Dermis microvascular lymphatic vessel endothelial cell (primary cell): Measurements from ENCODE around the gene AKR1E2. TPM values are rescaled to one million over a fixed set of nuclear protein-coding genes. Genes with fewer than 3 reads are reported as not detected.

Experiments
- DNase-seq, 2 donors: peaks; one replicate each; pipeline versions ENCODE4 v3.0.0 to v3.0.0-alpha.2; 2010; ENCODE audit warnings: low read depth in 2 of 2
- total RNA-seq: library from RNA; depleted of rRNA; stranded (reverse); fragments of >200 nt; gene quantifications from 2 replicates; pipeline ENCODE4 v1.2.1, GENCODE V29; 2014

Gene AKR1E2
- total RNA-seq, 1 donor from 2014 or later = 8.6 TPM

GRCh38 chr10:4843525-4844180, 17.6 kb downstream of the AKR1E2 start:
- no peak for DNase-seq

- DNase-seq = no peak
These were observed 18.9 kb downstream of the AKR1E2 start for GRCh38 chr10:4844864-4845263.

- no peak for DNase-seq
These were observed 19.8 kb downstream of the AKR1E2 start for GRCh38 chr10:4845766-4846165.

- DNase-seq = no peak
These were observed 20.8 kb downstream of the AKR1E2 start for GRCh38 chr10:4846775-4847174.

- peak in 1 of 2 donors; percentile 39 for DNase-seq
These were observed 21.8 kb downstream of the AKR1E2 start for GRCh38 chr10:4847561-4848355.

GRCh38 chr10:4848356-4849041, 22.5 kb downstream of the AKR1E2 start:
- DNase-seq = no peak

GRCh38 chr10:4849042-4849402, 23.0 kb downstream of the AKR1E2 start:
- DNase-seq = no peak

GRCh38 chr10:4849555-4850242, 23.7 kb downstream of the AKR1E2 start:
- peak; percentile 95 to 96 for DNase-seq

GRCh38 chr10:4850397-4850796, 24.4 kb downstream of the AKR1E2 start:
- DNase-seq = peak; percentile 30 to 68

- DNase-seq = no peak
These were observed 25.2 kb downstream of the AKR1E2 start for GRCh38 chr10:4851176-4851575.

- peak; percentile 35 to 96 for DNase-seq
These were observed 25.8 kb downstream of the AKR1E2 start for GRCh38 chr10:4851846-4852245.

- DNase-seq = peak; percentile 25 to 29
These were observed 40.1 kb downstream of the AKR1E2 start for GRCh38 chr10:4865945-4866661.

- DNase-seq = no peak
These were observed 41.1 kb downstream of the AKR1E2 start for GRCh38 chr10:4867109-4867519.

- peak in 1 of 2 donors; percentile 57 for DNase-seq
These were observed 41.7 kb downstream of the AKR1E2 start for GRCh38 chr10:4867520-4868356.

- DNase-seq = no peak
These were observed 42.3 kb downstream of the AKR1E2 start for GRCh38 chr10:4868357-4868657.

- no peak for DNase-seq
These were observed 56.7 kb downstream of the AKR1E2 start for GRCh38 chr10:4882704-4883078.

- DNase-seq = no peak
These were observed 57.2 kb downstream of the AKR1E2 start for GRCh38 chr10:4883079-4883739.

GRCh38 chr10:4885162-4885561, 59.2 kb downstream of the AKR1E2 start:
- no peak for DNase-seq

- no peak for DNase-seq
These were observed 61.5 kb downstream of the AKR1E2 start for GRCh38 chr10:4887501-4887900.

GRCh38 chr10:4888236-4888635, 62.2 kb downstream of the AKR1E2 start:
- no peak for DNase-seq
